ENCODE measurements around the gene PRCC.
A peak's percentile ranks its signal among the peaks of the same experiment; 100 is the strongest.

PRCC gene

GRCh38 chr1:156744786-156745419 lies 22.4 kb upstream of the PRCC start:
- H3K4me3 ChIP-seq (ENCODE audit: low read depth, low read length): no peak overlapping the region
- DNase-seq (ENCODE audit: low read depth): no peak

DNA sequence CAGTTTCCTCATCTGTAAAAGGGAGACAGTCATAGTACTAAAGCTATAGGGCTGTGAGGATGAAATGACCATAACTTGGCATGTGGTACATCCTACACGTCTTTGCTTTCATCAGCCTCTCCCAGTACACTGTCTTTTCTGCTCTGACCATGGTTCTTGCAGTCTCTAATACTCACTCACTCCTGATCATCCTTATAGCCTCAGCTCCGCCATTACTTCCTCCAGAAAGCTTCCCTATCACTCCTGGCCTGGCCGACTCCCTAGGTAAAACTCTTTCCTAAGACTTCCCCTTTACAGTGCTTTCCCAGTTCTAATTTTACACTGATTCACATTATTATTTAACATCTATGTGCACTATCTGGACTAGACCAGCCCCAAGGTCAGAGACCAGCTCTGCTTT lies 21.5 kb upstream of the PRCC start:
- no peak for TF ChIP-seq CTCF (conservative IDR thresholded peaks at IDR 0.05; ENCODE audit: low read depth, low read length)

More at GRCh38 chr1:156744786-156745419, 22.4 kb upstream of the PRCC start:
- TF ChIP-seq CTCF (conservative IDR thresholded peaks at IDR 0.05; ENCODE audit: low read depth, low read length): no peak

GRCh38 chr1:156746406-156746727 lies 21.0 kb upstream of the PRCC start:
- no peak for DNase-seq (ENCODE audit: low read depth)
- no peak for TF ChIP-seq CTCF (conservative IDR thresholded peaks at IDR 0.05; ENCODE audit: low read depth, low read length)
- peak overlapping the region; percentile 57 for H3K4me3 ChIP-seq (ENCODE audit: low read depth, low read length)

More for the DNA sequence above, 21.5 kb upstream of the PRCC start:
- no peak for DNase-seq (ENCODE audit: low read depth)
- no peak overlapping the region for H3K4me3 ChIP-seq (ENCODE audit: low read depth, low read length)

DNA sequence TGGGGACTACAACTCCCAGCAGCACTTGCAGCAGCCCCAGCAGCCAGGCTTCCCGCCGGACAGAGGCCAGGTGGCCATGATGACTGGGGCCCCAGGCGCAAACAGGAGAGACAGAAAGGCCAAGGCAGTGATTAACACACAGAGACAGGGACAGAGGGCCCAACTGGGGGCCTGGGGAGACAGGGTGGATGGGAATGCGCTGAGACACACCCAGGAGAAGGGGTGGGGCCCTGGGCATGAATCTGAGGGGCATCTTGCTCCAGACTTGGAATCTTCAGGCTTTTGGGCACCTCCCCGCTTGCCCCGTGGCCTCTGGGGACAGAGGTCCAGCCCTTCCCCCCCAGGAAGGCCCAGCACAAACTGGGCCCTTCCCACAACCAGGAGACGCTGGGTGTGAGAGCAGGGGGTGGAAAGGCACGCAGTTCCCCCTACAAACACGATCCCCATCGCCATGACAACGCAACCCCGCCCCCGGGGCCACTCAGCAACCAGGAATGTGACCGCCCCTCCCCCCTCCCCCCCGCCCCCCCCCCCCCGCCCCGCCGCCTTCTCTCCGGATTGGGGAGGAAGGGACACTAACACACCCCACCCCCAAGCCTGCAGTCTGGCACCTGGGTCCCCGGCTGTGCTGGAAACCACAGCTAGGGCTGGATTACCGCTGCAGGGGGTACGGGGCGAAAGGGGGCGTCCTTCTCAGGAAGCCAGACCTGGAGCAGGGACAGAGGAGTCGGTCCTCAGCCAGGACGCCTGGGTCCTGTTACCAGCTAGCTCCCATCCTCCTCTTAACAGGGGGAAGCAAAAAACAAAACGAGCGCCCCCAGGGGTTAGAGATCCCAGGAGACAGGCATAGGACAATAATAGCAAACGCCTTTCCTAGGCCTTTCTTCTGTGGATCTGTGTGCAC lies 20.4 kb upstream of the PRCC start:
- peak overlapping the region; percentile 57 for H3K4me3 ChIP-seq (ENCODE audit: low read depth, low read length)
- DNase-seq (ENCODE audit: low read depth): peak; percentile 95
- peak; percentile 34 for TF ChIP-seq CTCF (conservative IDR thresholded peaks at IDR 0.05; ENCODE audit: low read depth, low read length)

DNA sequence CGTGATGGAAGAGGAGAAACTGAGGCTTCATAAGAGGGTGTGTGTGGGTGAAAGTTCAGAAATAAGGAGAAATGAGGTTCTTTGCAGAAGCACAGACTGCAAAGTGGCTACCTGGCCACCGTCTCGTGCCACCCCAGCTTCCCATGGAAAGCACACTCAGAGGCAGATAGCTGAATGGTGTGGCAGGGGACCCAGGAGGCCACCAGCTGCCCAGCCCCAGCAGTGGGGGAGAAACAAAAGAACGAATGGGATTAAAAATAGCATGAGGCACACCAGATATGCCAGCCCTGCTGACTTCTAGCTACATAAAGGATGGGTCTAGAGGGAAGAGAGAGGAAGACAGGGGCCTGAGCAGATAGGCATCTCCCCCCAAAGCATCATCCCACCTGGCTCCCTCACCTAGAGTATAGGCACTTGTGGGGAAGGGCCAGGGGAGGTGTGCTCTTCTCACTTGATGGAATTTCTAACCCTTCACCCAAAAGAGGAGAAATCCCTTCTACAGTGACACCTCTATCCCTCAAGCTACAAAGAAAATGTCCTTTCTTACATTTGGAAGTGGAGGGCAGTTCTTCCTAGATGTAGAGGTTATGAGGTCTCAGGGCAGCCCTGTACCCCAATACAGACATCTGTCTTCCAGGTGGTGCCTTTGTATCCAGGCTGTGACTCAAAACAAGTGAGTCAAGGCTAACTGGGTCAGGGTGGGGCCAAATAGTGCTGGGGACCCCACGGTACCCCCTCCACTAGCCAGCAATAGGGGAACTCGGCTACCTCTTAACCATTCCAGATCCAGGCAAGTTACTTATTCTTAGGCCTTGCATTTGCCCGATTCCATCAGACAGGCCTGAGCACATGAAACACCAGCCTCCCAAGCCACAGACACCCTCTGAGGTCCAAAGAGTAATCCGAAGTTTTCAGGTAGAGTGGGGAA lies 19.3 kb upstream of the PRCC start:
- peak overlapping the region; percentile 95 for H3K4me3 ChIP-seq (ENCODE audit: low read depth, low read length)
- DNase-seq (ENCODE audit: low read depth): no peak
- TF ChIP-seq CTCF (conservative IDR thresholded peaks at IDR 0.05; ENCODE audit: low read depth, low read length): no peak

GRCh38 chr1:156748670-156749418 lies 18.5 kb upstream of the PRCC start:
- TF ChIP-seq CTCF (conservative IDR thresholded peaks at IDR 0.05; ENCODE audit: low read depth, low read length): no peak
- peak overlapping the region; percentile 95 for H3K4me3 ChIP-seq (ENCODE audit: low read depth, low read length)
- peak; percentile 41 for DNase-seq (ENCODE audit: low read depth)
